Endodermal cell (in vitro differentiated cells): ENCODE measurements around the gene CERS5. TPM values are rescaled to one million over a fixed set of nuclear protein-coding genes. Genes with fewer than 3 reads are reported as not detected.
A peak's percentile ranks its signal among the peaks of the same experiment; 100 is the strongest.

ENCODE experiments used
- DNase-seq: peaks from one replicate; pipeline ENCODE4 v3.0.0-alpha.2; 2017
- H3K27ac ChIP-seq: 2 replicates; pipeline ENCODE4 v1.5.1; 2013; ENCODE audit warnings: mild to moderate bottlenecking, low read depth, low read length, moderate library complexity
- H3K27me3 ChIP-seq: 2 replicates; pipeline ENCODE4 v1.6.1; 2013; ENCODE audit warnings: mild to moderate bottlenecking, low read length, moderate library complexity; ENCODE audit not compliant: insufficient read depth, control insufficient read depth, poor library complexity, severe bottlenecking
- H3K36me3 ChIP-seq: 2 replicates; pipeline ENCODE4 v1.7.0; 2013; ENCODE audit warnings: mild to moderate bottlenecking, low read length, moderate library complexity; ENCODE audit not compliant: control insufficient read depth, insufficient read depth
- H3K4me1 ChIP-seq: one replicate; pipeline ENCODE4 v1.7.0; 2013; ENCODE audit warnings: low read length; ENCODE audit not compliant: control insufficient read depth, insufficient read depth
- H3K4me3 ChIP-seq: 2 replicates; pipeline ENCODE4 v1.5.1; 2013; ENCODE audit warnings: mild to moderate bottlenecking, low read length, moderate library complexity
- H3K9ac ChIP-seq: 2 replicates; pipeline ENCODE4 v1.6.1; 2013; ENCODE audit warnings: mild to moderate bottlenecking, low read length, moderate library complexity; ENCODE audit not compliant: poor library complexity, severe bottlenecking; ENCODE audit errors: extremely low read depth
- H3K9me3 ChIP-seq: 2 replicates; pipeline ENCODE4 v1.6.1; 2013; ENCODE audit warnings: mild to moderate bottlenecking, low read length, moderate library complexity; ENCODE audit not compliant: control insufficient read depth
- H3K27ac Mint-ChIP-seq: 2 replicates; pipeline ENCODE4 v1.8.0; 2020; ENCODE audit warnings: mixed read lengths
- H3K27me3 Mint-ChIP-seq: 2 replicates; pipeline ENCODE4 v1.8.0; 2021; ENCODE audit warnings: mild to moderate bottlenecking, mixed read lengths; ENCODE audit not compliant: insufficient read depth
- H3K36me3 Mint-ChIP-seq: 2 replicates; pipeline ENCODE4 v1.8.0; 2020; ENCODE audit warnings: low read depth, mixed read lengths
- H3K4me1 Mint-ChIP-seq: 2 replicates; pipeline ENCODE4 v1.8.0; 2020; ENCODE audit warnings: mixed read lengths
- H3K4me3 Mint-ChIP-seq: 2 replicates; pipeline ENCODE4 v1.8.0; 2020; ENCODE audit warnings: mild to moderate bottlenecking, moderate library complexity, mixed read lengths
- H3K9me3 Mint-ChIP-seq: 2 replicates; pipeline ENCODE4 v1.8.0; 2020; ENCODE audit warnings: mild to moderate bottlenecking, mixed read lengths
- WGBS, 2 experiments: methylation state at CpG; one replicate each; pipeline versions ENCODE4 v1.1.5 to v1.1.7; 2013; ENCODE audit warnings: missing lambda C conversion rate in 2 of 2, mixed read lengths in 1 of 2; ENCODE audit not compliant: insufficient coverage in 1 of 2, insufficient read length in 1 of 2; 5-methylcytosine and 5-hydroxymethylcytosine counted together
- total RNA-seq, 2 donors: library from RNA; stranded (reverse); fragmentation: NEBNext Ultra II Directional in 1 of 2; extraction: Animal tissue kit (Norgen Biotek cat#: 25700) in 1 of 2; gene quantifications; 2 replicates in 1 of 2; 3 replicates in 1 of 2; pipeline ENCODE4 v1.2.1, GENCODE V29; 2021
- TF ChIP-seq, protein P1 (sequence below): fragments of 200-600 bp; sonication (generic); conservative IDR thresholded peaks from 2 replicates; pipeline ENCODE4 v1.5.0; 2021; ENCODE audit warnings: antibody characterized with exemption, mild to moderate bottlenecking

CERS5 gene
- total RNA-seq, 2 donors from 2014 or later: 59.7 to 65.5 TPM

DNA sequence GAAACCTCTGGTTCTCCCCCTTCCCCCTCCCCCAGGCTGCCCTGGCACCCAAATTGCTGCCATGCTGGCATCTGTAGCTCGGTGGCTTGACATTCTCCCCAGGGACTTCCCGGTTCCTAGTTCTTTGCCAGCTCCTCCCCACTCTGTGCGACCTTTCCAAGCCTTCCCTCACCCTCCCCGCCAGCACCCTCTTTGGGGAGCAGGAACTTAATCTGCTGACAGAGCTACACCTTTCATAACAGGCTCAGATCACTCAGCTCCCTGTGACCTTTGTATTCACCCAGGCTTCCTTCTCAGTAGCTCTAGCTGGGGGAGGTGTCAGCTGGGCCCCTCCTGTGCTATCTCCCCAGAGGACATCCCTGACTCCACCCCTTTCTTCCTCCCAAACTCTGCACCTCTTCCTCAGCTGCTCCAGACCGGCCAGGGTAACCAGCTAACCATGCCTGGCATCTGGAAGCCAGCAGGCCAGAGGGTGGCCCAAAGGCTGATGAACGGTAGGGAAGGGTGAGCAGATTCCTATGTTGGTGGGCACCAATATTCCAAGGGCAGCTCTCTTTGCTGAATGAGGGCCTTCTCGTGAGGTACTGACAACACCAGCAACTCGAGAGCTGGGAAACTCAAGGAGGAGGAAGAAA lies 56.9 kb downstream of the CERS5 start:
- Histone ChIP-seq H3K4me3 (no peak overlapping the region), H3K4me1 (peaks cover 18% of the 10 kb centered on the region), H3K9me3 (no peaks in the 10 kb centered on the region), H3K27me3 (no peaks in the 10 kb centered on the region), H3K9ac (no peak overlapping the region), H3K27ac (no peak overlapping the region), H3K36me3 (no peaks in the 10 kb centered on the region)
- TF ChIP-seq, protein P1, sequence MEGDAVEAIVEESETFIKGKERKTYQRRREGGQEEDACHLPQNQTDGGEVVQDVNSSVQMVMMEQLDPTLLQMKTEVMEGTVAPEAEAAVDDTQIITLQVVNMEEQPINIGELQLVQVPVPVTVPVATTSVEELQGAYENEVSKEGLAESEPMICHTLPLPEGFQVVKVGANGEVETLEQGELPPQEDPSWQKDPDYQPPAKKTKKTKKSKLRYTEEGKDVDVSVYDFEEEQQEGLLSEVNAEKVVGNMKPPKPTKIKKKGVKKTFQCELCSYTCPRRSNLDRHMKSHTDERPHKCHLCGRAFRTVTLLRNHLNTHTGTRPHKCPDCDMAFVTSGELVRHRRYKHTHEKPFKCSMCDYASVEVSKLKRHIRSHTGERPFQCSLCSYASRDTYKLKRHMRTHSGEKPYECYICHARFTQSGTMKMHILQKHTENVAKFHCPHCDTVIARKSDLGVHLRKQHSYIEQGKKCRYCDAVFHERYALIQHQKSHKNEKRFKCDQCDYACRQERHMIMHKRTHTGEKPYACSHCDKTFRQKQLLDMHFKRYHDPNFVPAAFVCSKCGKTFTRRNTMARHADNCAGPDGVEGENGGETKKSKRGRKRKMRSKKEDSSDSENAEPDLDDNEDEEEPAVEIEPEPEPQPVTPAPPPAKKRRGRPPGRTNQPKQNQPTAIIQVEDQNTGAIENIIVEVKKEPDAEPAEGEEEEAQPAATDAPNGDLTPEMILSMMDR: no peak
- no peaks in the 10 kb centered on the region for H3K9me3 Mint-ChIP-seq
- 62 to 89% methylated on average over 3 to 8 of the region's 8 CpGs for WGBS, 2 experiments
- DNase-seq: no peak
- H3K4me3 Mint-ChIP-seq: peak overlapping the region; percentile 22
- peak overlapping the region; percentile 78 for H3K27ac Mint-ChIP-seq
- H3K36me3 Mint-ChIP-seq: no peaks in the 10 kb centered on the region
- H3K27me3 Mint-ChIP-seq: peaks cover 2% of the 10 kb centered on the region
- H3K4me1 Mint-ChIP-seq: peaks cover 20% of the 10 kb centered on the region

DNA sequence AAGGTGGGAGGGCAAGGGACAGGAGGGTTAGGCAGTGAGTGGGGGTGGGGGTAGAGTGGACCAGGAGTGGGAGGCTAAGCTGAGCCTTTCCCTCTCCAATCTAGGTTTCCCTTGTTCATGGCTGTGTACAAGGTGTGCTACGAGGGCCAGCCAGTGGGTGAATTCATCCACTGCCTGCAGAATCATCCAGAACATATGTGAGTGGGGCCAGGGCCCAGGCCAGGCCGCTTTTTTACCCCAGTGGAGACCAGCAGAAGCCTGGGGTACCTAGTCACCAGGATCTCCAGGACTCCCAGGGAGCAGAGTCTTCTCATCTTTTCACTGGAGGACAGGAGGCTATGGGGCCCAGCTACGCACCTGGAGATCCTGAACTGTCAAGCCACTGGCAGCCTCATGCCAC lies 57.9 kb downstream of the CERS5 start:
- no peak overlapping the region for H3K4me3 ChIP-seq
- peaks cover 18% of the 10 kb centered on the region for H3K4me1 ChIP-seq
- no peaks in the 10 kb centered on the region for H3K27me3 ChIP-seq
- WGBS, 2 experiments: 96 to 100% methylated on average over 3 of the region's 3 CpGs
- Mint-ChIP-seq H3K36me3 (no peaks in the 10 kb centered on the region), H3K27me3 (peaks cover 5% of the 10 kb centered on the region), H3K4me3 (no peak overlapping the region), H3K9me3 (no peaks in the 10 kb centered on the region), H3K27ac (no peak overlapping the region), H3K4me1 (peaks cover 23% of the 10 kb centered on the region)
- TF ChIP-seq, protein P1: no peak
- H3K9ac ChIP-seq: no peak overlapping the region
- no peak overlapping the region for H3K27ac ChIP-seq
- DNase-seq: no peak
- no peaks in the 10 kb centered on the region for H3K9me3 ChIP-seq
- no peaks in the 10 kb centered on the region for H3K36me3 ChIP-seq

DNA sequence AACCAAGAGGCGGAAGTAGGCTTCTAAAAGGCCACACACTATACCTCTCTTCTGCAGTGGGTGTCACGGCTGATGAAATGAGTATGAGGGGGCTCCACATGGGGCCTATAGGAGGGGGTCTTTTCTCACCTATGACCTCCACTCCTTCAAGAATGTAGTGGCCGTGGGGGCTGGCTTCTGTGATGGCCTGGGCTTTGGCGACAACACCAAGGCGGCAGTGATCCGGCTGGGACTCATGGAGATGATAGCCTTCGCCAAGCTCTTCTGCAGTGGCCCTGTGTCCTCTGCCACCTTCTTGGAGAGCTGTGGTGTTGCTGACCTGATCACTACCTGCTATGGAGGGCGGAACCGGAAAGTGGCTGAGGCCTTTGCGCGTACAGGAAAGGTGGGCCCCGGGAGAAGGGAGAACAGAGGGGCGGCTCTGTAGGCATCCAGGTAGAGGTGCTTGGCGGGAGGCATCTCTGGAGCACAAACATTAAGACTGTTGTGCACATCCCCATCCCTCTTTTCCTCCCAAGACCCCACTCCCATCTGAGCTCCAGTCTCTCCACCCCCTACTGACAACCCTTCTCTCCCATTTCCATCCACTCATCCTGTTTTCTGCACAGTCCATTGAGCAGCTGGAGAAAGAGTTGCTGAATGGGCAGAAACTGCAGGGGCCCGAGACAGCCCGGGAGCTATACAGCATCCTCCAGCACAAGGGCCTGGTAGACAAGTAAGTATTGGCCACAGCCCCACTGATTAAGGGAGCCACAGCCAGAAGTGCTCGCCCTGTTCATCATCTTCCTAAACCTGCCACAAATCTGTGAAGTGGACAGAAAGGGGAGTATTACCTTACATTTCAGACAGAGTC lies 59.5 kb downstream of the CERS5 start:
- TF ChIP-seq, protein P1: no peak
- H3K27ac ChIP-seq: no peak overlapping the region
- no peak for DNase-seq
- Mint-ChIP-seq H3K36me3 (peaks cover 2% of the 10 kb centered on the region), H3K9me3 (no peaks in the 10 kb centered on the region), H3K27me3 (peaks cover 5% of the 10 kb centered on the region), H3K4me1 (peaks cover 27% of the 10 kb centered on the region), H3K27ac (no peak overlapping the region), H3K4me3 (no peak overlapping the region)
- H3K36me3 ChIP-seq: peaks cover under 1% of the 10 kb centered on the region
- no peaks in the 10 kb centered on the region for H3K9me3 ChIP-seq
- peaks cover 18% of the 10 kb centered on the region for H3K4me1 ChIP-seq
- WGBS, 2 experiments: 91 to 94% methylated on average over 11 to 17 of the region's 17 CpGs
- H3K4me3 ChIP-seq: no peak overlapping the region
- no peak overlapping the region for H3K9ac ChIP-seq
- H3K27me3 ChIP-seq: no peaks in the 10 kb centered on the region
